ENCODE results near the gene TBC1D22A. TPM values are rescaled to one million over a fixed set of nuclear protein-coding genes. Genes with fewer than 3 reads are reported as not detected.

Gene TBC1D22A
- total RNA-seq, 1 experiment from 2014 or later = 26.0 TPM

- intact Hi-C loops (cut with micrococcal nuclease) = loop anchor here (10.0 kb wide), 1 partner anchor 170 kb away; no protein-coding TSS in a partner anchor
- H3K36me3 Mint-ChIP-seq (ENCODE audit: insufficient read depth, unreplicated experiment) = peaks cover 7% of the 10 kb centered on the region
- H3K9me3 Mint-ChIP-seq (ENCODE audit: unreplicated experiment) = no peaks in the 10 kb centered on the region
- BruUV-seq (replicated peaks) = no TSS peak
- POLR2A ChIA-PET = interaction anchor here (0.6 kb wide), 1 partner anchor 229 kb away, joined by 4 read pairs; no protein-coding TSS in a partner anchor
- no peak overlapping the region for H3K4me3 Mint-ChIP-seq (ENCODE audit: unreplicated experiment)
- TF ChIP-seq CTCF (IDR thresholded peaks at IDR 0.05; ENCODE audit: unreplicated experiment) = no peak
- no peak for DNase-seq (ENCODE audit: unreplicated experiment)
- no peaks in the 10 kb centered on the region for H3K27me3 Mint-ChIP-seq (ENCODE audit: insufficient read depth, unreplicated experiment)
- peaks cover 18% of the 10 kb centered on the region for H3K4me1 Mint-ChIP-seq (ENCODE audit: insufficient read depth, unreplicated experiment)
- CTCF ChIA-PET = no interaction called here
- no peak overlapping the region for H3K27ac Mint-ChIP-seq (ENCODE audit: low read depth, unreplicated experiment)
Measured at GRCh38 chr22:46734830-46735453, 27.5 kb upstream of the TBC1D22A start.

- Mint-ChIP-seq H3K27ac (ENCODE audit: low read depth, unreplicated experiment) (peak overlapping the region; percentile 27), H3K4me3 (ENCODE audit: unreplicated experiment) (peak overlapping the region; percentile 80), H3K36me3 (ENCODE audit: insufficient read depth, unreplicated experiment) (peaks cover 7% of the 10 kb centered on the region), H3K4me1 (ENCODE audit: insufficient read depth, unreplicated experiment) (peaks cover 18% of the 10 kb centered on the region), H3K27me3 (ENCODE audit: insufficient read depth, unreplicated experiment) (no peaks in the 10 kb centered on the region), H3K9me3 (ENCODE audit: unreplicated experiment) (no peaks in the 10 kb centered on the region)
- POLR2A ChIA-PET = interaction anchor here (0.6 to 1.6 kb wide), 2 partner anchors 27 to 228 kb away, joined by 4 to 5 read pairs; partner anchors contain the start of gene TBC1D22A
- no TSS peak for BruUV-seq (replicated peaks)
- TF ChIP-seq CTCF (IDR thresholded peaks at IDR 0.05; ENCODE audit: unreplicated experiment) = no peak
- intact Hi-C loops (cut with micrococcal nuclease) = loop anchor here (10.0 kb wide), 1 partner anchor 171 kb away; no protein-coding TSS in a partner anchor
- DNase-seq (ENCODE audit: unreplicated experiment) = no peak
- CTCF ChIA-PET = no interaction called here
Measured at GRCh38 chr22:46735747-46736608, 26.5 kb upstream of the TBC1D22A start.

- peaks cover 12% of the 10 kb centered on the region for H3K4me1 Mint-ChIP-seq (ENCODE audit: insufficient read depth, unreplicated experiment)
- intact Hi-C loops (cut with micrococcal nuclease) = loop anchor here (10.0 kb wide), 1 partner anchor 172 kb away; no protein-coding TSS in a partner anchor
Measured at GRCh38 chr22:46736705-46737104, 25.7 kb upstream of the TBC1D22A start.

More at GRCh38 chr22:46736705-46737104, 25.7 kb upstream of the TBC1D22A start:
- peak overlapping the region; percentile 80 for H3K4me3 Mint-ChIP-seq (ENCODE audit: unreplicated experiment)
- no peaks in the 10 kb centered on the region for H3K9me3 Mint-ChIP-seq (ENCODE audit: unreplicated experiment)
- no peak for TF ChIP-seq CTCF (IDR thresholded peaks at IDR 0.05; ENCODE audit: unreplicated experiment)
- CTCF ChIA-PET = interaction anchor here (0.7 kb wide), 2 partner anchors 24 to 62 kb away, joined by 3 to 7 read pairs; no protein-coding TSS in a partner anchor
- H3K27me3 Mint-ChIP-seq (ENCODE audit: insufficient read depth, unreplicated experiment) = no peaks in the 10 kb centered on the region
- POLR2A ChIA-PET = interaction anchor here (1.6 kb wide), 1 partner anchor 26 kb away, joined by 5 read pairs; the partner anchor contains the start of gene TBC1D22A
- BruUV-seq (replicated peaks) = no TSS peak
- H3K36me3 Mint-ChIP-seq (ENCODE audit: insufficient read depth, unreplicated experiment) = peaks cover under 1% of the 10 kb centered on the region
- H3K27ac Mint-ChIP-seq (ENCODE audit: low read depth, unreplicated experiment) = peak overlapping the region; percentile 27
- no peak for DNase-seq (ENCODE audit: unreplicated experiment)
